Measurements from ENCODE around the gene LRRC8E.
"Not testable (repeated sequence)": the region's sequence is repeated elsewhere in the genome, so short reads cannot be mapped to it uniquely, and the experiment has no call there.

LRRC8E gene

GRCh38 chr19:7917267-7918061, 29.2 kb downstream of the LRRC8E start:
- Histone ChIP-seq H2BK15ac (ENCODE audit: low read depth, poor library complexity, severe bottlenecking) (peak overlapping the region; percentile 83), H2BK12ac (ENCODE audit: low read length in 2 of 2) (peak overlapping the region; percentile 68 to 84), H2AFZ (ENCODE audit: low read depth, low read length) (peak overlapping the region; percentile 8), H3K4me1 (ENCODE audit: control insufficient read depth, insufficient read depth, low read depth, low read length) (peaks cover 41% of the 10 kb centered on the region), H4K8ac (ENCODE audit: low read length) (peak overlapping the region; percentile 94), H3K14ac (ENCODE audit: low read length in 2 of 2) (no peak overlapping the region), H3K27me3 (ENCODE audit: control insufficient read depth in 1 of 2, insufficient read depth in 1 of 2, low read length in 2 of 2) (peaks cover 21 to 31% of the 10 kb centered on the region in 2 experiments), H3K4me3 (ENCODE audit: insufficient read depth in 1 of 2, low read depth in 1 of 2, low read length in 2 of 2) (peak overlapping the region; percentile 42 to 63), H3K79me1 (replicated peaks; ENCODE audit: low read length, poor library complexity, severe bottlenecking) (peaks cover 2% of the 10 kb centered on the region), H4K91ac (ENCODE audit: low read length) (peak overlapping the region; percentile 80), H2AK5ac (ENCODE audit: low read length, severe bottlenecking) (no peak overlapping the region), H3K9me3 (ENCODE audit: control insufficient read depth, low read length) (no peaks in the 10 kb centered on the region), H3K27ac (ENCODE audit: low read length, poor library complexity, severe bottlenecking) (no peak overlapping the region), H3K4ac (ENCODE audit: low read depth in 1 of 2, low read length in 2 of 2) (peak overlapping the region; percentile 54 to 58), H3K23ac (ENCODE audit: low read length in 2 of 2) (no peak overlapping the region), H3K4me2 (ENCODE audit: low read length, poor library complexity, severe bottlenecking) (peak overlapping the region; percentile 54), H3K9ac (ENCODE audit: low read length) (peak overlapping the region; percentile 29), H3K18ac (ENCODE audit: low read depth in 1 of 2, low read length in 2 of 2) (peak overlapping the region; percentile 64 to 88), H2BK5ac (ENCODE audit: low read depth, low read length, poor library complexity, severe bottlenecking) (no peak overlapping the region), H3K36me3 (ENCODE audit: control insufficient read depth in 1 of 2, insufficient read depth in 2 of 2, low read depth in 1 of 2, low read length in 2 of 2) (peaks cover 16 to 35% of the 10 kb centered on the region in 2 experiments), H2BK120ac (ENCODE audit: low read depth, low read length) (peak overlapping the region; percentile 12)
- peak; percentile 71 for DNase-seq
- WGBS, result 3% methylated on average over 43 of the region's 71 CpGs

- H2BK5ac ChIP-seq (ENCODE audit: low read depth, low read length, poor library complexity, severe bottlenecking); H3K9ac ChIP-seq (ENCODE audit: low read length); H2AK5ac ChIP-seq (ENCODE audit: low read length, severe bottlenecking); H3K23ac ChIP-seq (ENCODE audit: low read length in 2 of 2); H2AFZ ChIP-seq (ENCODE audit: low read depth, low read length); DNase-seq; H3K27ac ChIP-seq (ENCODE audit: low read length, poor library complexity, severe bottlenecking); H3K9me3 ChIP-seq (ENCODE audit: control insufficient read depth, low read length); H3K79me1 ChIP-seq (replicated peaks; ENCODE audit: low read length, poor library complexity, severe bottlenecking); H3K14ac ChIP-seq (ENCODE audit: low read length in 2 of 2): not testable (repeated sequence)
- Histone ChIP-seq H3K4me1 (ENCODE audit: control insufficient read depth, insufficient read depth, low read depth, low read length) (peaks cover 41% of the 10 kb centered on the region), H3K36me3 (ENCODE audit: control insufficient read depth in 1 of 2, insufficient read depth in 2 of 2, low read depth in 1 of 2, low read length in 2 of 2) (peaks cover 18 to 35% of the 10 kb centered on the region in 2 experiments), H2BK12ac (ENCODE audit: low read length in 2 of 2) (peak overlapping the region; percentile 68 to 84), H3K4me3 (ENCODE audit: insufficient read depth in 1 of 2, low read depth in 1 of 2, low read length in 2 of 2) (peak overlapping the region; percentile 42 to 63), H3K27me3 (ENCODE audit: control insufficient read depth in 1 of 2, insufficient read depth in 1 of 2, low read length in 2 of 2) (peaks cover 21 to 31% of the 10 kb centered on the region in 2 experiments), H3K18ac (ENCODE audit: low read depth in 1 of 2, low read length in 2 of 2) (peak overlapping the region in 1 of 2 experiments; percentile 88), H2BK120ac (ENCODE audit: low read depth, low read length) (peak overlapping the region; percentile 12), H2BK15ac (ENCODE audit: low read depth, poor library complexity, severe bottlenecking) (peak overlapping the region; percentile 35), H3K4ac (ENCODE audit: low read depth in 1 of 2, low read length in 2 of 2) (peak overlapping the region in 1 of 2 experiments; percentile 54), H3K4me2 (ENCODE audit: low read length, poor library complexity, severe bottlenecking) (peak overlapping the region; percentile 54), H4K91ac (ENCODE audit: low read length) (peak overlapping the region; percentile 78), H4K8ac (ENCODE audit: low read length) (peak overlapping the region; percentile 94)
- 57% methylated on average over 18 of the region's 29 CpGs for WGBS
Observed at GRCh38 chr19:7918062-7918614, 29.8 kb downstream of the LRRC8E start.

- no peak overlapping the region for H3K18ac ChIP-seq (ENCODE audit: low read depth in 1 of 2, low read length in 2 of 2)
Observed at GRCh38 chr19:7918615-7919421, 30.5 kb downstream of the LRRC8E start.

More at GRCh38 chr19:7918615-7919421, 30.5 kb downstream of the LRRC8E start:
- Histone ChIP-seq H3K4me3 (ENCODE audit: insufficient read depth in 1 of 2, low read depth in 1 of 2, low read length in 2 of 2) (no peak overlapping the region), H3K4ac (ENCODE audit: low read depth in 1 of 2, low read length in 2 of 2) (no peak overlapping the region), H3K9ac (ENCODE audit: low read length) (no peak overlapping the region), H2BK12ac (ENCODE audit: low read length in 2 of 2) (no peak overlapping the region), H3K9me3 (ENCODE audit: control insufficient read depth, low read length) (no peaks in the 10 kb centered on the region), H2BK15ac (ENCODE audit: low read depth, poor library complexity, severe bottlenecking) (no peak overlapping the region), H4K8ac (ENCODE audit: low read length) (no peak overlapping the region), H2BK120ac (ENCODE audit: low read depth, low read length) (no peak overlapping the region), H3K23ac (ENCODE audit: low read length in 2 of 2) (no peak overlapping the region), H3K4me1 (ENCODE audit: control insufficient read depth, insufficient read depth, low read depth, low read length) (peaks cover 43% of the 10 kb centered on the region), H2BK5ac (ENCODE audit: low read depth, low read length, poor library complexity, severe bottlenecking) (no peak overlapping the region), H2AFZ (ENCODE audit: low read depth, low read length) (no peak overlapping the region), H3K27ac (ENCODE audit: low read length, poor library complexity, severe bottlenecking) (no peak overlapping the region), H2AK5ac (ENCODE audit: low read length, severe bottlenecking) (no peak overlapping the region), H4K91ac (ENCODE audit: low read length) (no peak overlapping the region), H3K27me3 (ENCODE audit: control insufficient read depth in 1 of 2, insufficient read depth in 1 of 2, low read length in 2 of 2) (peaks cover 21 to 31% of the 10 kb centered on the region in 2 experiments), H3K14ac (ENCODE audit: low read length in 2 of 2) (no peak overlapping the region), H3K4me2 (ENCODE audit: low read length, poor library complexity, severe bottlenecking) (no peak overlapping the region), H3K36me3 (ENCODE audit: control insufficient read depth in 1 of 2, insufficient read depth in 2 of 2, low read depth in 1 of 2, low read length in 2 of 2) (peaks cover 18 to 35% of the 10 kb centered on the region in 2 experiments), H3K79me1 (replicated peaks; ENCODE audit: low read length, poor library complexity, severe bottlenecking) (peaks cover 9% of the 10 kb centered on the region)
- DNase-seq, result no peak
- 92% methylated on average over 42 of the region's 42 CpGs for WGBS

Measured in mesenchymal stem cell (in vitro differentiated cells and primary cell).